ENCODE measurements around the gene SOX15. TPM values are rescaled to one million over a fixed set of nuclear protein-coding genes. Genes with fewer than 3 reads are reported as not detected.

The SOX15 gene
- total and polyA plus RNA-seq, 2 of the 13 experiments (the other 11 are each of a cell fraction or from before 2014, with no cell fraction given) = 0.07 to 0.18 TPM

- TF ChIP-seq ZNF512B (CRISPR knock-in tag; IDR thresholded peaks at IDR 0.05; ENCODE audit: borderline replicate concordance) (no peak), BATF2 (CRISPR knock-in tag; IDR thresholded peaks at IDR 0.05) (no peak), HNRNPUL1 (IDR thresholded peaks at IDR 0.05; ENCODE audit: low read depth, low read length) (no peak), ZNF83 (CRISPR knock-in tag; IDR thresholded peaks at IDR 0.05; ENCODE audit: borderline replicate concordance) (no peak), PAWR (CRISPR knock-in tag; IDR thresholded peaks at IDR 0.05; ENCODE audit: borderline replicate concordance) (no peak), TBL1XR1 (IDR thresholded peaks at IDR 0.05; ENCODE audit: borderline replicate concordance, low read length, partially characterized antibody) (no peak), RXRB (CRISPR knock-in tag; IDR thresholded peaks at IDR 0.05; ENCODE audit: borderline replicate concordance) (peak; percentile 68; the same call in 1 of the 2 replicates), NFIB (CRISPR knock-in tag; IDR thresholded peaks at IDR 0.05; ENCODE audit: borderline replicate concordance) (no peak), ZNF451 (CRISPR knock-in tag; IDR thresholded peaks at IDR 0.05) (no peak), PLSCR1 (CRISPR knock-in tag; IDR thresholded peaks at IDR 0.05; ENCODE audit: borderline replicate concordance) (no peak), ZNF142 (CRISPR knock-in tag; IDR thresholded peaks at IDR 0.05) (peak; percentile 20; the same call in 1 of the 2 replicates), ZNF512 (CRISPR knock-in tag; IDR thresholded peaks at IDR 0.05) (no peak), HNRNPH1 (optimal IDR thresholded peaks at IDR 0.05; ENCODE audit: low read depth, low read length) (no peak), SMARCC2 (IDR thresholded peaks at IDR 0.05) (no peak), ZNF138 (CRISPR knock-in tag; IDR thresholded peaks at IDR 0.05; ENCODE audit: low read depth) (no peak; the same call in 1 of the 2 replicates), CCDC6 (CRISPR knock-in tag; IDR thresholded peaks at IDR 0.05) (peak; percentile 74; the same call in 1 of the 2 replicates), GLMP (CRISPR knock-in tag; IDR thresholded peaks at IDR 0.05; ENCODE audit: borderline replicate concordance) (no peak)
These were observed 17.6 kb downstream of the SOX15 start (continued) for GRCh38 chr17:7572338-7572587.

Measured in HepG2 (cell line).